Raji (cell line): ENCODE data around the gene CEACAM16.

Source experiments
- POLR2A ChIP-seq: IDR thresholded peaks from 2 replicates; pipeline ENCODE4 v1.6.1; 2011; ENCODE audit warnings: low read depth, low read length, control low read depth; ENCODE audit not compliant: insufficient read depth

CEACAM16 gene

GRCh38 chr19:44754750-44755080, 55.8 kb downstream of the CEACAM16 start:
- TF ChIP-seq POLR2A, result no peak

GRCh38 chr19:44755219-44755618, 56.3 kb downstream of the CEACAM16 start:
- no peak for TF ChIP-seq POLR2A

DNA sequence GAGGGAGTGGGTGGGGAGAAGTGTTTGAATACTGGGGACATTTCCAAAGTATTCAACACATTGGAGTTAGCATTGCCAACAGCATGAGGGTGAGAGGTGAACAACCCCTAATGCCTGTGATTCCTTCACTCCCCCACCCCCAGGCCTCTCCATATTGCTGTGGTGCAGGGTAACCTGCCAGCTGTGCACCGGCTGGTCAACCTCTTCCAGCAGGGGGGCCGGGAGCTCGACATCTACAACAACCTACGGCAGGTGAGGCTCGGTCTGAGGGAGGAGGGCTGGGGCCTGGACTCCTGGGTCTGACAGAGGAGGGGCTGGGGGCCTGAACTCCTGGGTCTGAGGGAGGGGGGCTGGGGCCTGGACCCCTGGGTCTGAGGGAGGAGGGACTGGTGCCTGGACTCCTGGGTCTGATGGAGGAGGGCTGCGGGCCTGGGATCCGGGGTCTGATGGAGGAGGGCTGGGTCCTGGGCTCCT, 57.2 kb downstream of the CEACAM16 start:
- no peak for TF ChIP-seq POLR2A

GRCh38 chr19:44757057-44757734, 58.2 kb downstream of the CEACAM16 start:
- TF ChIP-seq POLR2A, result no peak

DNA sequence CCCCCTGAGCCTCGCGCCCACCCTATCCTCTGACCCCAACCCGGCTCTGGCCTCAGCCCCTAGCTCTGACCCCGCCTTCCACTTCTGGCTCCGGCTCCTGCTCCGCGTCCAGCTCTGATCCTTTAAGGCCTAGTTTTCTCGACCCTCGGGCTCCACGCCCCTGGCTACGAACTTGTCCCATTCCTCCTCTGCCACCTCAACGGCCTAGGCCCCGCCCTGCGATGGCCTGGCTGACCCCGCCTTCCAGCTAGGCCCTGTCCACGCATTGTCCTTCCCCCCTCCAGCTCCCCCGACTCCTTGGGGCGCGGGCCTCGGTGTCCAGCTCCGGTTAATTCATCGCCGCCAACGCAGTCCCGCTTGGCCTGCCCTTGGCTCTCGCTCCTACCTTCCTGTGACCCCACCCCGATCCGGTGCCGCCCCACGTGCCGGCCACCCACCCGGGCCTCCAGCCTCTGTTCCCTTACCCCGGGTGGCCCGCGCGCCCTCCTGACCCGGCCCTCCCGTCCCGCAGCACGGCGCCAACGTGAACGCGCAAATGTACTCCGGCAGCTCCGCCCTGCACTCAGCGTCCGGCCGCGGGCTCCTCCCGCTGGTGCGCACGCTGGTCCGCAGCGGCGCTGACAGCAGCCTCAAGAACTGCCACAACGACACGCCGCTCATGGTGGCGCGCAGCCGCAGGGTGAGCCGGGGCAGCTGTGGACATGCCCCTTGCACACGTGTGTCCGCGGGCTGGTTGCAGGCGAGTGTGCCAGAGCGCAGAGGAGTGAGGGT, 59.0 kb downstream of the CEACAM16 start:
- no peak for TF ChIP-seq POLR2A

- no peak for TF ChIP-seq POLR2A
These were observed 59.6 kb downstream of the CEACAM16 start for GRCh38 chr19:44758596-44758995.

DNA sequence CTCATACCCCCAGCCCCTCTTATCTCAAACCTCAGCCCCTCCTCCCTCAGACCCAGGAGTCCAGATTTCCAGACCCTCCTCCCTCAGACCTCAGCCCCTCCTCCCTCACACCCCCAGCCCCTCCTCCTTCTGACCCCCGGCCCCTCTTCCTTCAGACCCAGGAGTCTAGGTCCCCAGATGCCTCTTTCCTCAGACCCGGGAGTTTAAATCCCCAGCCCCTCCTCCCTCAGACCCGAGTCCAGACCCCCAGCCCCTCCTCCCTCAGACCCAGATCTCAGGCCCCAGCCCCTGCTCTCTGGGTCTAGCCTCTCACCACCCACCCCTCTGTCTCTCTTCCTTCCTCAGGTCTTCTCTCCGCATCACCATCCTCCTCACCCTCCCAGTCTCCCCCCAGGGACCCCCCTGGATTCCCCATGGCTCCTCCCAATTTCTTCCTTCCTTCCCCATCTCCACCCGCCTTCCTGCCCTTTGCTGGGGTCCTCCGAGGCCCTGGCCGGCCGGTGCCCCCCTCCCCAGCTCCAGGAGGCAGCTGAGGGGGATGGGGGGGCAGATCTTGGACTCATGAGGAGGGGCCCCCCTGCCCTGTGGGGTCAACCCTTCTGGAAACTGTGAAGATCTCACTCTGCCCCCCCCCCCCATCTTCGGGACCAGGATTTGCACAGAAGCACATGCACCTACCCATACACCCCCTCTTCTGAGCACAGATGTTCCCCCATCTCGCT, 60.3 kb downstream of the CEACAM16 start:
- TF ChIP-seq POLR2A, result no peak
